SU-DHL-6 (cell line): Measurements from ENCODE around the gene TNIP3.

ENCODE experiments used
- CTCF ChIP-seq: fragments of 200-600 bp; sonication (generic); IDR thresholded peaks from one replicate; pipeline ENCODE4 v1.5.1; 2017; ENCODE audit warnings: antibody characterized with exemption, mild to moderate bottlenecking, low read length, moderate library complexity; ENCODE audit not compliant: insufficient read depth, poor library complexity, severe bottlenecking
- EZH2phosphoT487 ChIP-seq: fragments of 200-600 bp; sonication (generic), shearing (Covaris generic); conservative IDR thresholded peaks from 2 replicates; pipeline ENCODE4 v1.6.1; 2018; ENCODE audit warnings: mild to moderate bottlenecking, antibody characterized with exemption, low read length, moderate library complexity, mixed read lengths

GRCh38 chr4:121129606-121130325 lies 34.4 kb downstream of the TNIP3 start:
- no peak for TF ChIP-seq CTCF
- no peak for TF ChIP-seq EZH2phosphoT487
